ENCODE measurements around the gene TRIM9. TPM values are rescaled to one million over a fixed set of nuclear protein-coding genes. Genes with fewer than 3 reads are reported as not detected.

TRIM9 gene
- total and polyA plus RNA-seq, 2 donors (not counting 3 experiments of a cell fraction or from before 2014, with no cell fraction given), result not detected

GRCh38 chr14:51119411-51120051 is 24.6 kb upstream of the TRIM9 start:
- peaks cover 14% of the 10 kb centered on the region for H3K4me1 ChIP-seq (ENCODE audit: control insufficient read depth, extremely low read depth, insufficient read depth, low read length)
- H4K20me1 ChIP-seq (replicated peaks; ENCODE audit: control insufficient read depth, extremely low read depth, insufficient read depth, low read length), result no peaks in the 10 kb centered on the region
- FAIRE-seq, result no peak
- BruUV-seq (replicated peaks), result no TSS peak
- H3K79me2 ChIP-seq (ENCODE audit: control insufficient read depth, insufficient read depth, low read length), result no peaks in the 10 kb centered on the region
- no peak overlapping the region for H3K4me3 ChIP-seq (replicated peaks in 1 of 3; ENCODE audit: insufficient read depth in 1 of 3, low read depth in 1 of 3, low read length in 3 of 3)
- no peak overlapping the region for H2AFZ ChIP-seq (ENCODE audit: low read depth, low read length)
- no peak overlapping the region for H3K27ac ChIP-seq (ENCODE audit: insufficient read depth, low read depth, low read length)
- no peak for DNase-seq (ENCODE audit: low read depth, low spot score)
- H3K4me2 ChIP-seq (ENCODE audit: insufficient read depth, low read length), result no peak overlapping the region
- H3K36me3 ChIP-seq (ENCODE audit: control insufficient read depth in 2 of 2, extremely low read depth in 1 of 2, insufficient read depth in 2 of 2, low read length in 2 of 2), result no peaks in the 10 kb centered on the region
- no peaks in the 10 kb centered on the region for H3K9me3 ChIP-seq (replicated peaks; ENCODE audit: control insufficient read depth, insufficient read depth, low read length)
- H3K9ac ChIP-seq (replicated peaks; ENCODE audit: extremely low read depth, insufficient read depth, low read length), result no peak overlapping the region
- TF ChIP-seq POLR2AphosphoS5 (IDR thresholded peaks at IDR 0.05; ENCODE audit: insufficient read depth, low read depth, low read length), result no peak
- TF ChIP-seq POLR2A (IDR thresholded peaks at IDR 0.05; ENCODE audit: low read depth, low read length), result no peak
- no peak for TF ChIP-seq FOS (IDR thresholded peaks at IDR 0.05; ENCODE audit: borderline replicate concordance, insufficient read depth, low read length)
- no peak for TF ChIP-seq EZH2 (IDR thresholded peaks at IDR 0.05; ENCODE audit: borderline replicate concordance, low read depth, low read length, severe bottlenecking)
- TF ChIP-seq MYC (IDR thresholded peaks at IDR 0.05; ENCODE audit: low read depth, low read length), result no peak
- TF ChIP-seq CTCF (IDR thresholded peaks at IDR 0.05; ENCODE audit: extremely low read depth in 1 of 2, insufficient read depth in 1 of 2, low read depth in 1 of 2, low read length in 2 of 2), result no peak
- TF ChIP-seq GATA2 (IDR thresholded peaks at IDR 0.05; ENCODE audit: insufficient read depth, insufficient read length, low read depth, low read length), result no peak
- no peak for TF ChIP-seq MAX (IDR thresholded peaks at IDR 0.05; ENCODE audit: insufficient read depth, insufficient read length)
- TF ChIP-seq JUN (IDR thresholded peaks at IDR 0.05; ENCODE audit: borderline replicate concordance, insufficient read depth, insufficient read length, low read depth), result no peak
- ChIA-PET POLR2A (no interaction called here), CTCF (interaction anchor here (1.3 kb wide), 1 partner anchor 9 kb away, joined by 3 read pairs; no protein-coding TSS in a partner anchor)
- intact Hi-C loops (cut with micrococcal nuclease), result no loop called here
- H3K9me1 ChIP-seq (replicated peaks; ENCODE audit: control insufficient read depth, extremely low read depth, insufficient read depth, low read length), result no peaks in the 10 kb centered on the region
- H3K27me3 ChIP-seq (ENCODE audit: control insufficient read depth in 2 of 2, insufficient read depth in 2 of 2, low read length in 2 of 2), result peaks cover 0 to 3% of the 10 kb centered on the region in 2 experiments
- dilution Hi-C loops (cut with MboI; ENCODE audit: extremely low pct_ligation_motif_present, low sequenced_read_pairs), result no loop called here

Data from endothelial cell of umbilical vein (primary cell).